Naive thymus-derived CD4-positive, alpha-beta T cell (primary cell): ENCODE data around the gene QRICH2. TPM values are rescaled to one million over a fixed set of nuclear protein-coding genes. Genes with fewer than 3 reads are reported as not detected.
"Not testable (repeated sequence)": the region's sequence is repeated elsewhere in the genome, so short reads cannot be mapped to it uniquely, and the experiment has no call there.

Source experiments
- ATAC-seq: fragments of 150-1000 bp; cut with Tn5 transposase; 2 replicates; pipeline ENCODE4 v1.10.0; 2021; ENCODE audit warnings: mild to moderate bottlenecking, moderate library complexity
- CTCF ChIA-PET: fragments of 350-600 bp; sonication (Branson Sonifier 250); formaldehyde crosslinking; loops from one replicate; lab custom pipeline; 2021; ENCODE audit warnings: antibody characterized with exemption; lab: Charles Lee
- POLR2A ChIA-PET: fragments of 350-600 bp; sonication (Branson Sonifier 250); formaldehyde crosslinking; loops from one replicate; lab custom pipeline; 2021; ENCODE audit warnings: antibody characterized with exemption, inconsistent platforms; lab: Charles Lee
- DNase-seq, 9 donors: peaks; one replicate each; pipeline versions ENCODE4 v3.0.0 to v3.0.0-alpha.2; 2020 to 2022; ENCODE audit warnings: mixed read lengths in 1 of 9
- H3K27ac ChIP-seq: one replicate; pipeline ENCODE4 v1.7.0; 2013; ENCODE audit warnings: mild to moderate bottlenecking, low read depth, low read length, moderate library complexity
- H3K27me3 ChIP-seq, 2 donors: one replicate each; pipeline ENCODE4 v1.7.0; 2013; ENCODE audit warnings: low read length in 2 of 2, mild to moderate bottlenecking in 2 of 2, moderate library complexity in 2 of 2; ENCODE audit not compliant: control insufficient read depth in 2 of 2, insufficient read depth in 2 of 2
- H3K36me3 ChIP-seq, 3 experiments: 1 replicate in 2 of 3; 2 replicates in 1 of 3; pipeline ENCODE4 v1.7.0; 2013; ENCODE audit warnings: low read length in 3 of 3, mild to moderate bottlenecking in 3 of 3, moderate library complexity in 1 of 3; ENCODE audit not compliant: insufficient read depth in 3 of 3, control insufficient read depth in 2 of 3
- H3K4me1 ChIP-seq, 2 donors: one replicate each; pipeline ENCODE4 v1.7.0; 2013; ENCODE audit warnings: low read length in 2 of 2, mild to moderate bottlenecking in 2 of 2, moderate library complexity in 1 of 2; ENCODE audit not compliant: control insufficient read depth in 2 of 2, insufficient read depth in 2 of 2
- H3K4me3 ChIP-seq: 2 replicates; pipeline ENCODE4 v1.7.0; 2013; ENCODE audit warnings: mild to moderate bottlenecking, low read length
- H3K9me3 ChIP-seq, 3 experiments: 1 replicate in 2 of 3; 2 replicates in 1 of 3; pipeline ENCODE4 v1.7.0; 2013; ENCODE audit warnings: low read length in 3 of 3; ENCODE audit not compliant: control insufficient read depth in 2 of 3
- H3K27ac Mint-ChIP-seq, 9 donors: one replicate each; pipeline ENCODE4 v1.8.0; 2020 to 2022; ENCODE audit warnings: mixed read lengths in 9 of 9, mild to moderate bottlenecking in 8 of 9, moderate library complexity in 5 of 9, inconsistent platforms in 2 of 9
- H3K27me3 Mint-ChIP-seq, 5 donors: one replicate each; pipeline ENCODE4 v1.8.0; 2021 to 2022; ENCODE audit warnings: mixed read lengths in 5 of 5, mild to moderate bottlenecking in 1 of 5
- H3K36me3 Mint-ChIP-seq, 5 donors: one replicate each; pipeline ENCODE4 v1.8.0; 2020 to 2022; ENCODE audit warnings: mixed read lengths in 5 of 5, mild to moderate bottlenecking in 3 of 5, inconsistent platforms in 1 of 5
- H3K4me1 Mint-ChIP-seq, 7 donors: one replicate each; pipeline ENCODE4 v1.8.0; 2020 to 2022; ENCODE audit warnings: mixed read lengths in 7 of 7, mild to moderate bottlenecking in 3 of 7, inconsistent platforms in 1 of 7
- H3K4me3 Mint-ChIP-seq, 10 donors: one replicate each; pipeline ENCODE4 v1.8.0; 2020 to 2022; ENCODE audit warnings: mild to moderate bottlenecking in 10 of 10, mixed read lengths in 10 of 10, moderate library complexity in 6 of 10, inconsistent platforms in 2 of 10
- H3K9me3 Mint-ChIP-seq, 11 donors: one replicate each; pipeline ENCODE4 v1.8.0; 2020 to 2022; ENCODE audit warnings: mixed read lengths in 11 of 11, mild to moderate bottlenecking in 4 of 11, inconsistent platforms in 1 of 11, moderate library complexity in 1 of 11
- intact Hi-C, 2 donors: fragments of 100-400 bp; cut with micrococcal nuclease; formaldehyde crosslinking; loops; one replicate each; pipeline ENCODE4 v1.15.1; 2023
- polyA plus RNA-seq, 2 donors: library from polyadenylated mRNA; unstranded; fragments of 300-500 nt; fragmentation: Illumina TruSeq; gene quantifications; one replicate each; pipeline ENCODE4 v1.2.3, GENCODE V29; 2021
- total RNA-seq, 6 experiments: library from RNA in 5 of 6; stranded (reverse) in 5 of 6; gene quantifications; 1 replicate in 5 of 6; 2 replicates in 1 of 6; pipeline ENCODE4 v1.2.3 and lab custom pipeline; 2021 to 2026

The QRICH2 gene
- total and polyA plus RNA-seq, 7 experiments from 2014 or later: 0.09 to 6.8 (median 3.3) TPM

DNA sequence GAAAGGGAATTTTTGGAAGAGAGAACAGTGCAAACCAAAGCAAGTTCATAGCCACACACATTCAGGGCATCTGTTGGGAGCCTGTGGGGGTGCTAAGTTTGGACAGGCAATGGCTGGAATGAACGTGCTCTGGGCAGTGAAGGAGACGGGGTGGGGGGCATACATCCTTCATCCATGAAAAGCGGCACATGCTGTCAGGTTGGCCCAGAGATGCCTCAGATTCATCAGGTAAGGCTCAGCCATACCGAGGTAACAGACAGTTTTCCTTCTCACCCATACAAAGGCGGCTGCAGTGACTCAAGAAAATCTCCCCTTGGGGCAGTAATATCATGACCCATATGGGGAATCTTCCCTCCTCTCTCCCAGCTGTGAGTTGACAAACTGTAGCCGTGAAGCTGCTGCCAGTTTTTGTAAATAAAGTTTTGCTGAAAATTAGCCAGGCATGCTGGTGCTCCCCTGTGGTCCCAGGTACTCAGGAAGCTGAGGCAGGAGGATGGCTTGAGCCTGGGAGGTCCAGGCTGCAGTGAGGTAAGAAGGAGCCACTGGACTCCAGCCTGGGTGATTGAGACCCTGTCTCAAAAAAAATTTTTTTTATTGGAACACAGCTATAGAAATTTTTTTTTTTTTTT, 52.2 kb downstream of the QRICH2 start:
- no peak overlapping the region for H3K4me3 ChIP-seq
- intact Hi-C loops: loop anchor here (1.0 kb wide), 2 partner anchors 8 to 9 kb away; partner anchors contain the start of gene UBALD2 (in 1 of the 2)
- no peaks in the 10 kb centered on the region for H3K27me3 ChIP-seq
- no peak for DNase-seq
- peak overlapping the region; percentile 54 for H3K27ac ChIP-seq
- Mint-ChIP-seq H3K9me3 (peaks cover 0 to 7% (median 3%) of the 10 kb centered on the region in 11 donors), H3K4me1 (peaks cover 26 to 69% (median 57%) of the 10 kb centered on the region in 7 donors), H3K4me3 (peak overlapping the region; percentile 33 to 85 (median 63)), H3K27me3 (no peaks in the 10 kb centered on the region), H3K27ac (peak overlapping the region; percentile 75 to 98 (median 93)), H3K36me3 (peaks cover 0 to 13% (median 4%) of the 10 kb centered on the region in 5 donors)
- no peaks in the 10 kb centered on the region for H3K36me3 ChIP-seq
- ChIA-PET CTCF (interaction anchor here (0.6 to 1.5 kb wide), 7 partner anchors 9 to 129 kb away, joined by 3 to 5 read pairs (median 4); no protein-coding TSS in a partner anchor), POLR2A (interaction anchor here (1.1 to 19.9 kb wide), 17 partner anchors 11 to 111 kb away, joined by 3 to 375 read pairs (median 7); partner anchors contain the start of genes RNF157 and UBALD2)
- H3K4me1 ChIP-seq: peaks cover 33 to 47% of the 10 kb centered on the region in 2 donors
- no peak for ATAC-seq
- no peaks in the 10 kb centered on the region for H3K9me3 ChIP-seq

DNA sequence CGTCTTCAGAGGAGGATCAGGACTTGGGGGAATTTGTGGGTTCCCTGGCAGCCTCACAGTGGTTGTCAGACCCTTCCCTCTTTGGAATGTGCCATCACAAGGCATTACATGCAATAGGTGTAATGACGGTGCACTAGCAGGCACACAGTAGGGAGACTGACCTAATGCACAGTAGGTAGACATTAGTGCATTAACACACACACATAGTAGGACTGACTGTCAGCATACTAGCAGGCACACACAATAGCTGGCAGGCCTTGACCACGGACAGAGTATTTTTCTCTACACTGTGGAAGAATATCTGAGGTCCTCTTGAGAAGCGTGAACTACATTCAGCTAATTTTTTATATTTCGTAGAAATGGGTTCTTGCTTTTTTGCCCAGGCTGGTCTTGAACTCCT, 53.8 kb downstream of the QRICH2 start:
- POLR2A ChIA-PET: interaction anchor here (0.7 to 19.9 kb wide), 9 partner anchors 9 to 74 kb away, joined by 3 to 375 read pairs (median 5); partner anchors contain the start of genes RNF157 and UBALD2
- peaks cover 26 to 68% (median 55%) of the 10 kb centered on the region in 7 donors for H3K4me1 Mint-ChIP-seq
- intact Hi-C loops: no loop called here
- peak overlapping the region in 5 of 10 donors; percentile 4 to 57 (median 29) for H3K4me3 Mint-ChIP-seq
- H3K9me3 Mint-ChIP-seq: peaks cover 0 to 7% (median 3%) of the 10 kb centered on the region in 11 donors
- H3K4me3 ChIP-seq: no peak overlapping the region
- CTCF ChIA-PET: no interaction called here
- no peaks in the 10 kb centered on the region for H3K9me3 ChIP-seq
- H3K27ac ChIP-seq: no peak overlapping the region
- H3K27me3 Mint-ChIP-seq: no peaks in the 10 kb centered on the region
- peaks cover 33 to 47% of the 10 kb centered on the region in 2 donors for H3K4me1 ChIP-seq
- peaks cover 0 to 13% (median 4%) of the 10 kb centered on the region in 5 donors for H3K36me3 Mint-ChIP-seq
- H3K36me3 ChIP-seq: no peaks in the 10 kb centered on the region
- ATAC-seq (no peak), DNase-seq (no peak)
- H3K27ac Mint-ChIP-seq: peak overlapping the region; percentile 34 to 88 (median 71)
- no peaks in the 10 kb centered on the region for H3K27me3 ChIP-seq

DNA sequence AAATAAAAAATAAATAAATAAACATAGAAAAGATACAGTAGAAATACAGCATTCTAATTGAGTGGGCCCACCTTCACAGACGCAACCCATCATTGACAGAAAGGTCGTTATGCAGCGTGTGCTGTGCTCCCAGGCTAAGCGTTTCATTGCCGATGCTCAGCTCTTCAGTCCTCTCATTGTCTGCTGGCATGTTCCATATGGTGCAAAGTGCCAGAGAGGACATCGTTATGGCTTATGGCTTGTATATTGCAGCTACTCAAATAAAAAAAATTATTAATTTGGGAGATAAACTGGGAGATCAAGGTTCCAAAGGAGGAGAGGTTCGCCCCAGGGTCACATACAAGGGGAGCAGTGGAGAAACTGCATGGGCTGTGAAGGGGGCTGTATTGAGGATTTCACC, 54.2 kb downstream of the QRICH2 start:
- peaks cover 0 to 13% (median 4%) of the 10 kb centered on the region in 5 donors for H3K36me3 Mint-ChIP-seq
- CTCF ChIA-PET: no interaction called here
- Histone ChIP-seq H3K9me3 (no peaks in the 10 kb centered on the region), H3K36me3 (no peaks in the 10 kb centered on the region), H3K4me1 (peaks cover 33 to 47% of the 10 kb centered on the region in 2 donors), H3K27ac (no peak overlapping the region), H3K27me3 (no peaks in the 10 kb centered on the region), H3K4me3 (no peak overlapping the region)
- H3K9me3 Mint-ChIP-seq: peaks cover 0 to 7% (median 3%) of the 10 kb centered on the region in 11 donors
- POLR2A ChIA-PET: interaction anchor here (0.7 to 19.9 kb wide), 7 partner anchors 9 to 62 kb away, joined by 3 to 375 read pairs (median 5); partner anchors contain the start of genes RNF157 and UBALD2
- H3K4me1 Mint-ChIP-seq: peaks cover 26 to 70% (median 53%) of the 10 kb centered on the region in 7 donors
- DNase-seq (no peak), ATAC-seq (no peak)
- intact Hi-C loops: no loop called here
- H3K4me3 Mint-ChIP-seq: peak overlapping the region in 3 of 10 donors; percentile 29 to 57 (median 50)
- H3K27me3 Mint-ChIP-seq: no peaks in the 10 kb centered on the region
- H3K27ac Mint-ChIP-seq: peak overlapping the region; percentile 34 to 88 (median 71)

DNA sequence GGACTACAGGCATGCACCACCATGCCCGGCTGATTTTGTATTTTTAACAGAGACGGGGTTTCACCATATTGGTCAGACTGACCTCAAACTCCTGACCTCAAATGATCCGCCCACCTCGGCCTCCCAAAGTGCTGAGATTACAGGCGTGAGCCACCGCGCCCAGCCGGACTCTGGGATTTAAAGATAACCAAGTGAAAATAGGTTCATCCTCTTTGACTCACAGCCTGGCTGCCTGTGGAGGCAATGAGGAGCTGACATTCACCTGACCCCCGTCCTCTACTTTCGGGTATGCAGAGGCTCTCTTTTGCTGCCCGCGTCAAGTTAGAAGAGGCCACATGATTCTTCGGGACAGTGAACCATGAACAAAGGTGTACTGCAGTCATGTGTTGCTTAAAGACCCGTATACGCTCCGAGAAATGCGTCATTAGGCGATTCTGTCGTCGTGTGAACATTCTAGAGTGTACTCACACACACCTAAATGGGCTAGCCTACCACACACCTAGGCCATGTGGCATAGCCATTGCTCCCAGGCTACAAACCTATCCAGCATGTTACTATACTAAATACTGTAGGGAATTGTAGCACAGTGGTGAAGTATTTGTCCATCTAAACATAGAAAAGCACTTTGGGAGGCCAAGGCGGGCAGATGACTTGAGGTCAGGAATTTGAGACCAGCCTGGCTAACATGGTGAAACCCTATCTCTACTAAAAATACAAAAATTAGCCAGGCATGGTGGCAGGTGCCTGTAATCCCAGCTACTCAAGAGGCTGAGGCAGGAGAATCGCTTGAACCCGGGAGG, 54.9 kb downstream of the QRICH2 start:
- POLR2A ChIA-PET: interaction anchor here (1.2 to 19.9 kb wide), 7 partner anchors 8 to 74 kb away, joined by 3 to 375 read pairs (median 9); partner anchors contain the start of genes RNF157 and UBALD2
- H3K4me1 Mint-ChIP-seq: peaks cover 32 to 75% (median 58%) of the 10 kb centered on the region in 7 donors
- Histone ChIP-seq H3K27ac (peak overlapping the region; percentile 68), H3K4me1 (peaks cover 33 to 47% of the 10 kb centered on the region in 2 donors), H3K4me3 (peak overlapping the region; percentile 27)
- CTCF ChIA-PET, H3K27me3 ChIP-seq, DNase-seq, H3K27me3 Mint-ChIP-seq, H3K36me3 ChIP-seq, ATAC-seq, H3K9me3 ChIP-seq, H3K9me3 Mint-ChIP-seq: not testable (repeated sequence)
- peaks cover 0 to 12% (median 4%) of the 10 kb centered on the region in 5 donors for H3K36me3 Mint-ChIP-seq
- H3K4me3 Mint-ChIP-seq: peak overlapping the region in 9 of 10 donors; percentile 69 to 86 (median 82)
- intact Hi-C loops: loop anchor here in 1 of 2 donors (1.0 kb wide), 2 partner anchors 9 to 11 kb away; no protein-coding TSS in a partner anchor
- H3K27ac Mint-ChIP-seq: peak overlapping the region in 8 of 9 donors; percentile 88 to 99 (median 96)

DNA sequence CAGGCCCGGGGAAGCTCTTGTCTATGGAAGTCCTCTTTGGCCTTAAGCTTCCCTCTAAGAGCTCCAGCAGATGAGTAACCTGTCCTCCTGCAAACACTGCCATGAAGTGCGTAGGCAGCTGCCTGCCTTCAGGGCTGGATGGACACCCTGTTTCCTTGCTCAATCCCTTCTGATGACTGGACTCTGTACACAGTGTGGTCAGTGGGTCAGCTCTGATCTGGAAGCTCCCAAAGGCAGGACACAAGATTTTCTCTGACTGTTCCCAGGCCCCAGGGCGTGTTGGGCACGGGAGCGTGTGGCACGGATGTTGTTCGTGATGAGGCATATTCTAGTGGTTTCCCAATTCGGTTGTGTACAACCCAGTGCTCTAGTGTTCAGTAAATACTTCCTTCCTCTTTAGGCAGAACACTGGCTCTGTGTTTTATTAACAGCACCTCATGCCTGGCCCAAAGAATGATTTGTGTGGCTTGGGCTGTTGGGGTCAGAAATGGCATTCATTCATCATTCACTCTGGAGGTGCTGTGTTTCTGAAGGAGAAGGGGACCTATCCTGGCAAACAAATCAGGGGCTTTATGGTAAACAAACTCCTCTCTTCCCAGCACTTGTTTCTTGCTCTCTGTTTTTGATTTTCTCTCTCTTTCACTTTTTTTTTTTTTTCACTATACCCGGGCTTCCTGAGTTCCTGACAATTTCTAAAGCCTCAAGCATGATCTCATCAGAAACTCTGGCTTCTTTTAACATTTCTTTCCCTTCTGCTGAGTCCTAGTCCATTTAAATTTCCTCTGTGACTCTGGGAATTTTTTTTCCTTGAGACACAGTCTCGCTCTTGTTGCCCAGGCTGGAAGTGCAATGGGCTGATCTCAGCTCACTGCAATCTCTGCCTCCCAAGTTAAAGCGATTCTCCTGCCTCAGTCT, 55.8 kb downstream of the QRICH2 start:
- peak in 6 of 9 donors; percentile 37 to 63 (median 56) for DNase-seq
- H3K9me3 Mint-ChIP-seq: peaks cover 0 to 7% (median 3%) of the 10 kb centered on the region in 11 donors
- CTCF ChIA-PET: interaction anchor here (0.6 to 1.3 kb wide), 4 partner anchors 11 to 129 kb away, joined by 3 to 4 read pairs (median 4); no protein-coding TSS in a partner anchor
- Histone ChIP-seq H3K4me1 (peaks cover 33 to 47% of the 10 kb centered on the region in 2 donors), H3K36me3 (no peaks in the 10 kb centered on the region), H3K27ac (peak overlapping the region; percentile 68), H3K4me3 (peak overlapping the region; percentile 27), H3K9me3 (no peaks in the 10 kb centered on the region), H3K27me3 (no peaks in the 10 kb centered on the region)
- H3K27me3 Mint-ChIP-seq: no peaks in the 10 kb centered on the region
- H3K4me1 Mint-ChIP-seq: peaks cover 39 to 82% (median 65%) of the 10 kb centered on the region in 7 donors
- H3K4me3 Mint-ChIP-seq: peak overlapping the region; percentile 69 to 86 (median 82)
- H3K36me3 Mint-ChIP-seq: peaks cover 0 to 12% (median 4%) of the 10 kb centered on the region in 5 donors
- H3K27ac Mint-ChIP-seq: peak overlapping the region; percentile 88 to 99 (median 95)
- POLR2A ChIA-PET: interaction anchor here (0.7 to 13.4 kb wide), 14 partner anchors 8 to 73 kb away, joined by 3 to 310 read pairs (median 6); partner anchors contain the start of genes RNF157 and UBALD2
- peak; percentile 86 for ATAC-seq
- intact Hi-C loops: loop anchor here in 1 of 2 donors (1.0 kb wide), 2 partner anchors 8 to 12 kb away; no protein-coding TSS in a partner anchor
